GM12878 (cell line): ENCODE data around the gene DDRGK1. TPM values are rescaled to one million over a fixed set of nuclear protein-coding genes. Genes with fewer than 3 reads are reported as not detected.

ENCODE experiments used
- ATAC-seq: fragments of 200-7000 bp; cut with Tn5 transposase; 3 replicates; pipeline ENCODE4 v1.9.1; 2020; ENCODE audit warnings: mild to moderate bottlenecking, moderate library complexity
- BruUV-seq: library from RNA; stranded (reverse); fragments of 400-500 nt; replicated peaks from 2 replicates; lab custom pipeline; 2021; lab: Mats Ljungman, UMichigan
- CTCF ChIA-PET: fragments of 300-600 bp; sonication (Branson Sonifier 250); formaldehyde crosslinking; extraction: SDS; loops from one replicate; lab custom pipeline; 2021; ENCODE audit warnings: inconsistent platforms; lab: Yijun Ruan, JAX
- POLR2A ChIA-PET: fragments of 350-600 bp; formaldehyde crosslinking; extraction: SDS; loops from one replicate; lab custom pipeline; 2021; ENCODE audit warnings: inconsistent platforms; lab: Charles Lee
- RAD21 ChIA-PET: fragments of 300-600 bp; sonication (Branson Sonifier 250); formaldehyde crosslinking; loops from one replicate; lab custom pipeline; 2023; ENCODE audit warnings: antibody characterized with exemption; ENCODE audit not compliant: unreplicated experiment; lab: Charles Lee
- SMC1A ChIA-PET: fragments of 300-600 bp; sonication (Branson Sonifier 250); formaldehyde crosslinking; loops from one replicate; lab custom pipeline; 2023; ENCODE audit not compliant: unreplicated experiment, uncharacterized antibody; lab: Charles Lee
- DNase-seq: peaks from one replicate; pipeline ENCODE4 v3.0.0-alpha.2; 2011; ENCODE audit warnings: low read depth, low spot score
- FAIRE-seq: peaks from 3 replicates; lab custom pipeline; 2011; peaks lifted over from hg19 to GRCh38; lab: Jason Lieb, UNC
- H2AFZ ChIP-seq: 2 replicates; pipeline ENCODE4 v1.6.0; 2011; ENCODE audit warnings: low read depth, low read length, control low read depth; ENCODE audit not compliant: control insufficient read depth
- H3K27ac ChIP-seq: 2 replicates; pipeline ENCODE4 v1.5.1; 2011; ENCODE audit warnings: control low read depth; ENCODE audit not compliant: control insufficient read depth, insufficient read depth
- H3K27me3 ChIP-seq, 2 experiments: replicated peaks in 1 of 2; 2 replicates each; pipeline versions ENCODE4 v1.6.0 to v1.6.1; 2011; ENCODE audit warnings: low read length in 1 of 2; ENCODE audit not compliant: control insufficient read depth in 2 of 2, insufficient read depth in 2 of 2
- H3K36me3 ChIP-seq, 2 experiments: 2 replicates each; pipeline ENCODE4 v1.5.1; 2011; ENCODE audit warnings: low read length in 1 of 2; ENCODE audit not compliant: control insufficient read depth in 2 of 2, insufficient read depth in 2 of 2
- H3K4me1 ChIP-seq: 2 replicates; pipeline ENCODE4 v1.6.1; 2011; ENCODE audit warnings: mild to moderate bottlenecking, low read length, moderate library complexity, mixed read lengths; ENCODE audit not compliant: control insufficient read depth, insufficient read depth
- H3K4me2 ChIP-seq: 2 replicates; pipeline ENCODE4 v1.6.0; 2011; ENCODE audit warnings: control low read depth; ENCODE audit not compliant: control insufficient read depth, insufficient read depth
- H3K4me3 ChIP-seq: fragments of 200-600 bp; sonication (generic); 2 replicates; pipeline ENCODE4 v1.5.1; 2016
- H3K79me2 ChIP-seq: 2 replicates; pipeline ENCODE4 v1.6.0; 2011; ENCODE audit warnings: low read length; ENCODE audit not compliant: control insufficient read depth, insufficient read depth
- H3K9ac ChIP-seq: 2 replicates; pipeline ENCODE4 v1.8.0; 2011; ENCODE audit warnings: low read length, control low read depth, mixed read lengths; ENCODE audit not compliant: control insufficient read depth, insufficient read depth
- H3K9me3 ChIP-seq: replicated peaks from 3 replicates; pipeline ENCODE4 v1.5.1; 2011; ENCODE audit warnings: mild to moderate bottlenecking, low read length; ENCODE audit not compliant: control insufficient read depth, insufficient read depth
- H4K20me1 ChIP-seq: 2 replicates; pipeline ENCODE4 v1.6.0; 2011; ENCODE audit not compliant: control insufficient read depth, insufficient read depth
- FOS ChIP-seq: IDR thresholded peaks from 3 replicates; pipeline ENCODE4 v1.6.1; 2011; ENCODE audit warnings: borderline replicate concordance; ENCODE audit not compliant: insufficient read length; ENCODE audit errors: extremely low read depth
- POLR2AphosphoS5 ChIP-seq: IDR thresholded peaks from 2 replicates; pipeline ENCODE4 v1.6.1; 2011; ENCODE audit warnings: mild to moderate bottlenecking, low read length, inconsistent platforms
- SIX5 ChIP-seq: IDR thresholded peaks from 2 replicates; pipeline ENCODE4 v1.6.1; 2011; ENCODE audit warnings: mild to moderate bottlenecking, low read depth, low read length, moderate library complexity; ENCODE audit not compliant: severe bottlenecking
- SUZ12 ChIP-seq: fragments of 200-600 bp; sonication (generic); IDR thresholded peaks from one replicate; pipeline ENCODE4 v1.6.1; 2018; ENCODE audit warnings: antibody characterized with exemption, mild to moderate bottlenecking; ENCODE audit not compliant: unreplicated experiment
- TCF7 ChIP-seq: IDR thresholded peaks from 2 replicates; pipeline ENCODE4 v1.6.1; 2014; ENCODE audit warnings: antibody characterized with exemption, borderline replicate concordance
- YBX1 ChIP-seq: fragments of 450-650 bp; IDR thresholded peaks from 2 replicates; pipeline ENCODE4 v1.6.1; 2016; ENCODE audit warnings: antibody characterized with exemption
- ZNF622 ChIP-seq: fragments of 450-650 bp; IDR thresholded peaks from 2 replicates; pipeline ENCODE4 v1.6.1; 2017; ENCODE audit warnings: mild to moderate bottlenecking, inconsistent platforms
- WGBS: methylation state at CpG from one replicate; pipeline ENCODE4 v1.1.6; 2016; ENCODE audit warnings: low lambda C conversion rate; ENCODE audit not compliant: insufficient replicate concordance, insufficient coverage; ENCODE audit errors: missing lambda C conversion rate; 5-methylcytosine and 5-hydroxymethylcytosine counted together
- in situ Hi-C: fragments of 300-500 bp; cut with MboI; formaldehyde crosslinking; loops from 9 replicates; pipeline ENCODE4 v1.14.3; 2018; ENCODE audit warnings: mixed read lengths
- intact Hi-C: fragments of 100-400 bp; cut with micrococcal nuclease; formaldehyde crosslinking; loops from one replicate; pipeline ENCODE4 v1.14.2; 2022; ENCODE audit not compliant: unreplicated experiment
- polyA plus RNA-seq, 11 experiments: library from polyadenylated mRNA; depleted of rRNA in 4 of 11; unstranded in 6 of 11; stranded (reverse) in 5 of 11; fragments of >200 nt; fragmentation: Nextera tagmentation in 4 of 11; fragmentation: Illumina TruSeq in 1 of 11; extraction: Ambion mirVana in 4 of 11; extraction: Trizol in 1 of 11; gene quantifications; 1 replicate in 1 of 11; 2 replicates in 10 of 11; pipeline versions ENCODE4 v1.2.1 to v1.2.3, GENCODE V29; 2011 to 2016; ENCODE audit warnings: inconsistent platforms in 2 of 11, missing spikeins in 2 of 11, low read depth in 1 of 11
- total RNA-seq, 4 experiments: library from RNA; depleted of rRNA in 3 of 4; stranded (reverse); fragments of >200 nt in 3 of 4; fragmentation: Illumina TruSeq in 1 of 4; extraction: Trizol in 1 of 4; gene quantifications; 2 replicates each; pipeline versions ENCODE4 v1.2.1 to v1.2.3, GENCODE V29; 2013 to 2021
- TF ChIP-seq, protein P1 (sequence below): fragments of 450-650 bp; formaldehyde crosslinking; IDR thresholded peaks from 2 replicates; pipeline ENCODE4 v1.4.0; 2020; ENCODE audit warnings: mild to moderate bottlenecking, moderate library complexity
- TF ChIP-seq, protein P2 (sequence below): fragments of 450-650 bp; IDR thresholded peaks from 2 replicates; pipeline ENCODE4 v1.6.1; 2017; ENCODE audit warnings: mild to moderate bottlenecking, moderate library complexity

Gene DDRGK1
- total and polyA plus RNA-seq, 10 of the 15 experiments (the other 5 are each of a cell fraction or from before 2014, with no cell fraction given): 4.0 to 55.2 (median 39.7) TPM

DNA sequence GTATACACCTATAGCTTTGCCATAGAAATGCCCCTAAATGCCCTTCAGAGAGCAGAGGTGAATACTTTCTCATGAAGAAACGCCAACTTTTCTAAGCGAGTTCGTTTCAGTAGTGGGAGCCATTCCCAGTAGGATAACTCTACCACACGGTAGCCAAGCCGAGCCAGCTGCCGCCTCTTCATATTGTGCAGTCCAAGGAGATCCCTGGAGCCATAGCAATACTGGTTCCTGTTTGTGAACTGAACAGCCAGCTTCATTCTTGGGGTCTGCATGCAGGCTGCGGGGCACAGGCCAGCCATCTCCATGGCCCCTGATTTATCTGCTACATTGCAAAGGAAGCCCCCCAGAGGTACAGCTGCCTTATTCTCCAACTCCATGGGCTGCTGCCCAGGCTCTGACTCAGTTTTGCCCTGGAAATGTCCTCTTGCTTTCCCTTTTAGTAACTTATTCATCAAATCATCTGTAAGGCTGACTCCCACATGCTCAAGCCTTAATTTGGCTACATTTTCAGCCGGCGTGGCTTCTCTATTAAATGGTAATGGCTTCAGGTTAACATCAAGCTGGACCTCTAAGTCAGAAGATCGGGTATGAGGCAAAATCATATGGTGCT lies 57.6 kb downstream of the DDRGK1 start:
- Histone ChIP-seq H3K4me1 (0 out of 2 replicates have a peak, but pooled peaks cover 2% of the 10 kb centered on the region), H3K27ac (no peak overlapping the region), H3K9me3 (no peaks in the 10 kb centered on the region), H2AFZ (no peak overlapping the region), H3K4me2 (no peak overlapping the region), H3K27me3 (no peaks in the 10 kb centered on the region), H3K9ac (no peak overlapping the region), H3K79me2 (peaks cover 36% of the 10 kb centered on the region), H4K20me1 (no peaks in the 10 kb centered on the region), H3K4me3 (no peak overlapping the region), H3K36me3 (peaks cover 9 to 19% of the 10 kb centered on the region in 2 experiments; a peak in 3 of 4 replicates)
- ATAC-seq (no peak), DNase-seq (no peak), FAIRE-seq (no peak)
- ChIA-PET CTCF (interaction anchor here (0.6 kb wide), 1 partner anchor 308 kb away, joined by 4 read pairs; no protein-coding TSS in a partner anchor), SMC1A (no interaction called here), POLR2A (no interaction called here), RAD21 (interaction anchor here (0.5 to 1.2 kb wide), 2 partner anchors 88 to 170 kb away, joined by 3 read pairs; no protein-coding TSS in a partner anchor)
- intact Hi-C loops: no loop called here
- BruUV-seq: no TSS peak
- in situ Hi-C loops: no loop called here
- 99% methylated on average over 10 of the region's 10 CpGs for WGBS
- TF ChIP-seq POLR2AphosphoS5: peak; percentile 39
- no peak for TF ChIP-seq YBX1

DNA sequence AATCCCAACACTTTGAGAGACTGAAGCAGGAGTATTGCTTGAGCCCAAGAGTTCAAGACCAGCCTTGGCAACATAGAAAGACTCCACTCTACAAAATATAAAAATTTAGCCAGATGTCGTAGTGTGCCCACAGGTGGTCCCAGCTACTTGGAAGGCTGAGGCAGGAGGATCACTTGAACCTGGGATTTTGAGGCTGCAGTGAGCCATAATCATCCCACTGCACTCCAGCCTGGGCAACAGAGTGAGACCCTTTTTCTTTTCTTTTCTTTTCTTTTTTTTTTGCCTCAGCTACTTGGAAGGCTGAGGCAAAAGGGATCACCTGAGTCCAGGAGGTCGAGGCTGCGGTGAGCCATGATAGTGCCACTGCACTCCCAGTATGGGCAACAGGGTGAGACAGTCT lies 62.7 kb downstream of the DDRGK1 start:
- intact Hi-C loops (no loop called here), in situ Hi-C loops (no loop called here)
- no TSS peak for BruUV-seq
- Histone ChIP-seq H3K27me3 (no peaks in the 10 kb centered on the region), H3K79me2 (peaks cover 2% of the 10 kb centered on the region), H4K20me1 (no peaks in the 10 kb centered on the region), H3K4me1 (no peaks in the 10 kb centered on the region), H3K4me2 (no peak overlapping the region), H3K9me3 (no peaks in the 10 kb centered on the region), H3K36me3 (peaks cover 0 to under 1% of the 10 kb centered on the region in 2 experiments; a peak in 3 of 4 replicates), H3K27ac (no peak overlapping the region), H2AFZ (no peak overlapping the region), H3K9ac (no peak overlapping the region), H3K4me3 (no peak overlapping the region)
- ChIA-PET RAD21 (no interaction called here), POLR2A (no interaction called here), SMC1A (no interaction called here), CTCF (no interaction called here)
- DNase-seq: no peak
- 95% methylated on average over 1 of the region's 3 CpGs for WGBS
- FAIRE-seq: no peak
- ATAC-seq: no peak
- TF ChIP-seq FOS (no peak), SUZ12 (no peak), ZNF622 (no peak), SIX5 (no peak), TCF7 (no peak)
- TF ChIP-seq, protein P1, sequence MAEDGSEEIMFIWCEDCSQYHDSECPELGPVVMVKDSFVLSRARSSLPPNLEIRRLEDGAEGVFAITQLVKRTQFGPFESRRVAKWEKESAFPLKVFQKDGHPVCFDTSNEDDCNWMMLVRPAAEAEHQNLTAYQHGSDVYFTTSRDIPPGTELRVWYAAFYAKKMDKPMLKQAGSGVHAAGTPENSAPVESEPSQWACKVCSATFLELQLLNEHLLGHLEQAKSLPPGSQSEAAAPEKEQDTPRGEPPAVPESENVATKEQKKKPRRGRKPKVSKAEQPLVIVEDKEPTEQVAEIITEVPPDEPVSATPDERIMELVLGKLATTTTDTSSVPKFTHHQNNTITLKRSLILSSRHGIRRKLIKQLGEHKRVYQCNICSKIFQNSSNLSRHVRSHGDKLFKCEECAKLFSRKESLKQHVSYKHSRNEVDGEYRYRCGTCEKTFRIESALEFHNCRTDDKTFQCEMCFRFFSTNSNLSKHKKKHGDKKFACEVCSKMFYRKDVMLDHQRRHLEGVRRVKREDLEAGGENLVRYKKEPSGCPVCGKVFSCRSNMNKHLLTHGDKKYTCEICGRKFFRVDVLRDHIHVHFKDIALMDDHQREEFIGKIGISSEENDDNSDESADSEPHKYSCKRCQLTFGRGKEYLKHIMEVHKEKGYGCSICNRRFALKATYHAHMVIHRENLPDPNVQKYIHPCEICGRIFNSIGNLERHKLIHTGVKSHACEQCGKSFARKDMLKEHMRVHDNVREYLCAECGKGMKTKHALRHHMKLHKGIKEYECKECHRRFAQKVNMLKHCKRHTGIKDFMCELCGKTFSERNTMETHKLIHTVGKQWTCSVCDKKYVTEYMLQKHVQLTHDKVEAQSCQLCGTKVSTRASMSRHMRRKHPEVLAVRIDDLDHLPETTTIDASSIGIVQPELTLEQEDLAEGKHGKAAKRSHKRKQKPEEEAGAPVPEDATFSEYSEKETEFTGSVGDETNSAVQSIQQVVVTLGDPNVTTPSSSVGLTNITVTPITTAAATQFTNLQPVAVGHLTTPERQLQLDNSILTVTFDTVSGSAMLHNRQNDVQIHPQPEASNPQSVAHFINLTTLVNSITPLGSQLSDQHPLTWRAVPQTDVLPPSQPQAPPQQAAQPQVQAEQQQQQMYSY (CRISPR knock-in tag): no peak
- TF ChIP-seq, protein P2, sequence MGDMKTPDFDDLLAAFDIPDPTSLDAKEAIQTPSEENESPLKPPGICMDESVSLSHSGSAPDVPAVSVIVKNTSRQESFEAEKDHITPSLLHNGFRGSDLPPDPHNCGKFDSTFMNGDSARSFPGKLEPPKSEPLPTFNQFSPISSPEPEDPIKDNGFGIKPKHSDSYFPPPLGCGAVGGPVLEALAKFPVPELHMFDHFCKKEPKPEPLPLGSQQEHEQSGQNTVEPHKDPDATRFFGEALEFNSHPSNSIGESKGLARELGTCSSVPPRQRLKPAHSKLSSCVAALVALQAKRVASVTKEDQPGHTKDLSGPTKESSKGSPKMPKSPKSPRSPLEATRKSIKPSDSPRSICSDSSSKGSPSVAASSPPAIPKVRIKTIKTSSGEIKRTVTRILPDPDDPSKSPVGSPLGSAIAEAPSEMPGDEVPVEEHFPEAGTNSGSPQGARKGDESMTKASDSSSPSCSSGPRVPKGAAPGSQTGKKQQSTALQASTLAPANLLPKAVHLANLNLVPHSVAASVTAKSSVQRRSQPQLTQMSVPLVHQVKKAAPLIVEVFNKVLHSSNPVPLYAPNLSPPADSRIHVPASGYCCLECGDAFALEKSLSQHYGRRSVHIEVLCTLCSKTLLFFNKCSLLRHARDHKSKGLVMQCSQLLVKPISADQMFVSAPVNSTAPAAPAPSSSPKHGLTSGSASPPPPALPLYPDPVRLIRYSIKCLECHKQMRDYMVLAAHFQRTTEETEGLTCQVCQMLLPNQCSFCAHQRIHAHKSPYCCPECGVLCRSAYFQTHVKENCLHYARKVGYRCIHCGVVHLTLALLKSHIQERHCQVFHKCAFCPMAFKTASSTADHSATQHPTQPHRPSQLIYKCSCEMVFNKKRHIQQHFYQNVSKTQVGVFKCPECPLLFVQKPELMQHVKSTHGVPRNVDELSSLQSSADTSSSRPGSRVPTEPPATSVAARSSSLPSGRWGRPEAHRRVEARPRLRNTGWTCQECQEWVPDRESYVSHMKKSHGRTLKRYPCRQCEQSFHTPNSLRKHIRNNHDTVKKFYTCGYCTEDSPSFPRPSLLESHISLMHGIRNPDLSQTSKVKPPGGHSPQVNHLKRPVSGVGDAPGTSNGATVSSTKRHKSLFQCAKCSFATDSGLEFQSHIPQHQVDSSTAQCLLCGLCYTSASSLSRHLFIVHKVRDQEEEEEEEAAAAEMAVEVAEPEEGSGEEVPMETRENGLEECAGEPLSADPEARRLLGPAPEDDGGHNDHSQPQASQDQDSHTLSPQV: no peak
